ENCODE measurements around the gene TRIM54. TPM values are rescaled to one million over a fixed set of nuclear protein-coding genes. Genes with fewer than 3 reads are reported as not detected.

Gene TRIM54
- total and polyA plus RNA-seq, 9 of the 15 experiments (the other 6 are each of a cell fraction or from before 2014, with no cell fraction given): not detected

DNA sequence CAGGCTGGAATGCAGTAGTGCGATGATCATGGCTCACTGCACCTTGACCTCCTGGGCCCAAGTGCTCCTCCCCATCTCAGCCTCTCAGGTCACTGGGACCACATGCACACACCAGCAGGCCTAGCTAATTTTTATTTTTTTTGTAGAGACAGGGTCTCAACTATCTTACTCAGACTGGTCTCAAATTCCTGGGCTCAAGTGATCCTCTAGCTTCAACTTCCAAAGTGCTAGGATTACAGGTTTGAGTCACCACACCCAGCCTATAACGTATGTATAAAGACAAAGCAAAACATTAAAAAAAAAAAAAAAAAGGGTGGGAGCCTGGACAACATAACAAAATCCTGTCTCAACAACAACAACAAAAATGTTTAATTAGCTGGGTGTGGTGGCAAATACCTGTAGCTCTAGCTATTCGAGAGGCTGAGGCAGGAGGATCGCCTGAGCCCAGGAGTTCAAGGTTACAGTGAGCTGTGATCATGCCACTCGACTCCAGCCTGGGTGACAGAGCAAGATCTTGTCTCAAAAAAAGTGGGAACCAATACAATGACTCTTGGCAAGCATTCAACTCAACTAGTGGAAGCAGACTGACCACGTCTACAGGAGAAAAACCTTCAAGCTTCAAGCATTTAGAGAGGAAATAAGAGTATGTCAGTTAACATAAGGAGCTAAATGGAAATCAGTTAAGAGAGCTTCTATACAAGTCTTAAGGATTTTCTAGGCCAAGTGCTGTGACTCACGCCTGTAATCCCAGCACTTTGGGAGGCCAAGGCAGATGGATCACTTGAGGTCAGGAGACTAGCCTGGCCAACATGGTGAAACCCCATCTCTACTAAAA lies 71.8 kb downstream of the TRIM54 start (continued):
- TF ChIP-seq ZFP30 (CRISPR knock-in tag; IDR thresholded peaks at IDR 0.05; ENCODE audit: borderline replicate concordance): no peak
- no peak for TF ChIP-seq ZNF133 (CRISPR knock-in tag; IDR thresholded peaks at IDR 0.05)
- no peak for TF ChIP-seq JUN (IDR thresholded peaks at IDR 0.05; ENCODE audit: borderline replicate concordance, low read depth, low read length)
- no peak for TF ChIP-seq JUN (CRISPR knock-in tag; IDR thresholded peaks at IDR 0.05; ENCODE audit: borderline replicate concordance)
- TF ChIP-seq KDM1A (IDR thresholded peaks at IDR 0.05): peak; percentile 43 to 52
- TF ChIP-seq CBFA2T2 (conservative IDR thresholded peaks at IDR 0.05): no peak
- TF ChIP-seq XRCC4 (IDR thresholded peaks at IDR 0.05; ENCODE audit: extremely low read depth, insufficient read depth, insufficient read length): no peak
- TF ChIP-seq HIVEP1 (CRISPR knock-in tag; IDR thresholded peaks at IDR 0.05): no peak
- TF ChIP-seq, protein P1, sequence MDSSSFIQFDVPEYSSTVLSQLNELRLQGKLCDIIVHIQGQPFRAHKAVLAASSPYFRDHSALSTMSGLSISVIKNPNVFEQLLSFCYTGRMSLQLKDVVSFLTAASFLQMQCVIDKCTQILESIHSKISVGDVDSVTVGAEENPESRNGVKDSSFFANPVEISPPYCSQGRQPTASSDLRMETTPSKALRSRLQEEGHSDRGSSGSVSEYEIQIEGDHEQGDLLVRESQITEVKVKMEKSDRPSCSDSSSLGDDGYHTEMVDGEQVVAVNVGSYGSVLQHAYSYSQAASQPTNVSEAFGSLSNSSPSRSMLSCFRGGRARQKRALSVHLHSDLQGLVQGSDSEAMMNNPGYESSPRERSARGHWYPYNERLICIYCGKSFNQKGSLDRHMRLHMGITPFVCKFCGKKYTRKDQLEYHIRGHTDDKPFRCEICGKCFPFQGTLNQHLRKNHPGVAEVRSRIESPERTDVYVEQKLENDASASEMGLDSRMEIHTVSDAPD (CRISPR knock-in tag; IDR thresholded peaks at IDR 0.05): no peak
- no peak for TF ChIP-seq ZNF134 (CRISPR knock-in tag; conservative IDR thresholded peaks at IDR 0.05)
- no peak for TF ChIP-seq SP2 (IDR thresholded peaks at IDR 0.05; ENCODE audit: extremely low read depth, low read depth, low read length, poor library complexity, severe bottlenecking)
- no peak for TF ChIP-seq SMAD3 (CRISPR knock-in tag; conservative IDR thresholded peaks at IDR 0.05)
- peak; percentile 80 for TF ChIP-seq LEF1 (IDR thresholded peaks at IDR 0.05)
- TF ChIP-seq BCOR (IDR thresholded peaks at IDR 0.05): 0 out of 2 replicates have a peak, but pooled peaks have one; percentile 3
- TF ChIP-seq, protein P2, sequence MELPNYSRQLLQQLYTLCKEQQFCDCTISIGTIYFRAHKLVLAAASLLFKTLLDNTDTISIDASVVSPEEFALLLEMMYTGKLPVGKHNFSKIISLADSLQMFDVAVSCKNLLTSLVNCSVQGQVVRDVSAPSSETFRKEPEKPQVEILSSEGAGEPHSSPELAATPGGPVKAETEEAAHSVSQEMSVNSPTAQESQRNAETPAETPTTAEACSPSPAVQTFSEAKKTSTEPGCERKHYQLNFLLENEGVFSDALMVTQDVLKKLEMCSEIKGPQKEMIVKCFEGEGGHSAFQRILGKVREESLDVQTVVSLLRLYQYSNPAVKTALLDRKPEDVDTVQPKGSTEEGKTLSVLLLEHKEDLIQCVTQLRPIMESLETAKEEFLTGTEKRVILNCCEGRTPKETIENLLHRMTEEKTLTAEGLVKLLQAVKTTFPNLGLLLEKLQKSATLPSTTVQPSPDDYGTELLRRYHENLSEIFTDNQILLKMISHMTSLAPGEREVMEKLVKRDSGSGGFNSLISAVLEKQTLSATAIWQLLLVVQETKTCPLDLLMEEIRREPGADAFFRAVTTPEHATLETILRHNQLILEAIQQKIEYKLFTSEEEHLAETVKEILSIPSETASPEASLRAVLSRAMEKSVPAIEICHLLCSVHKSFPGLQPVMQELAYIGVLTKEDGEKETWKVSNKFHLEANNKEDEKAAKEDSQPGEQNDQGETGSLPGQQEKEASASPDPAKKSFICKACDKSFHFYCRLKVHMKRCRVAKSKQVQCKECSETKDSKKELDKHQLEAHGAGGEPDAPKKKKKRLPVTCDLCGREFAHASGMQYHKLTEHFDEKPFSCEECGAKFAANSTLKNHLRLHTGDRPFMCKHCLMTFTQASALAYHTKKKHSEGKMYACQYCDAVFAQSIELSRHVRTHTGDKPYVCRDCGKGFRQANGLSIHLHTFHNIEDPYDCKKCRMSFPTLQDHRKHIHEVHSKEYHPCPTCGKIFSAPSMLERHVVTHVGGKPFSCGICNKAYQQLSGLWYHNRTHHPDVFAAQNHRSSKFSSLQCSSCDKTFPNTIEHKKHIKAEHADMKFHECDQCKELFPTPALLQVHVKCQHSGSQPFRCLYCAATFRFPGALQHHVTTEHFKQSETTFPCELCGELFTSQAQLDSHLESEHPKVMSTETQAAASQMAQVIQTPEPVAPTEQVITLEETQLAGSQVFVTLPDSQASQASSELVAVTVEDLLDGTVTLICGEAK (IDR thresholded peaks at IDR 0.05): peak; percentile 78
- TF ChIP-seq, protein P2 (CRISPR knock-in tag; IDR thresholded peaks at IDR 0.05): 0 out of 2 replicates have a peak, but pooled peaks have one; percentile 54
- TF ChIP-seq SREBF1 (IDR thresholded peaks at IDR 0.05; ENCODE audit: borderline replicate concordance, low read depth, low read length): no peak
- peak; percentile 70; the same call in 1 of the 2 replicates for TF ChIP-seq MAFG (tag; conservative IDR thresholded peaks at IDR 0.05)
- TF ChIP-seq RNF2 (IDR thresholded peaks at IDR 0.05): no peak
